ENCODE data around the gene CYB5RL. TPM values are rescaled to one million over a fixed set of nuclear protein-coding genes. Genes with fewer than 3 reads are reported as not detected.
"Not testable (repeated sequence)": the region's sequence is repeated elsewhere in the genome, so short reads cannot be mapped to it uniquely, and the experiment has no call there.

CYB5RL gene
- total RNA-seq, 1 experiment from 2014 or later, result 5.5 TPM

DNA sequence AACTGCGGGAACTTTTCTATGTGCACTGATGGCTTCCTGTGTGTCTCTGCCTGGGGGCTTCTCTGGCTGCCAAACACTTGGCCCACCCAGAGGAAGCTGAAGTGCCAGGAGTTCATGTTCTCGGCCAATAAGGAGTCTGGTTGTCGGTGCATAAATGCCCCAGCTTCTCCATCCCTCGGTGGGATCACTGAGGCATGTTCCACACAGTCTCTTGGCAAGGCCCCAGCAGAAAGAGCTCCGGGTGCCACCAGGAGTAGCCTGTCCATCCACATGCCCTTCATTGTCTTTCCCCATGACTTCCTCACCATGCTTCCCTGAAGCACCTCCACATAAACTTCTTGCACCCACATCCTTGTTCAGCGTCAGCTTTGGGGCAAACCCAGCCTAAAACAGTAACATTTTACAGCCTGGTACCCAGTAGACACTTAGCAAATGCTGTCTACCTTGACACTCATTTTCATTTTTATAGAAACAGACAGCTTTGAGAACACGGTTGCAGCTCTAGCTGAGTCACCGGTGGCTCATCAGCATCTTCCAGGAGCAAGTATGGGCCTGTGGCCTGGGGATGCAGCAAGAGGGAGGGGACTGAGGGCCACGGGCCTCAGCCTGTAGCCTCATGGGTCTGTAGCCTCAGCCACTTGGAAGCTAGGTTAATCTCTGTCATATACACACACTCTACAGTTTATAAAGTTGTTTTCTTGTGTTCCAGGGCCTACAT is 32.2 kb downstream of the CYB5RL start:
- DNase-seq (ENCODE audit: low spot score), result no peak
- in situ Hi-C loops (cut with HindIII; ENCODE audit: low sequenced_read_pairs), result no loop called here

DNA sequence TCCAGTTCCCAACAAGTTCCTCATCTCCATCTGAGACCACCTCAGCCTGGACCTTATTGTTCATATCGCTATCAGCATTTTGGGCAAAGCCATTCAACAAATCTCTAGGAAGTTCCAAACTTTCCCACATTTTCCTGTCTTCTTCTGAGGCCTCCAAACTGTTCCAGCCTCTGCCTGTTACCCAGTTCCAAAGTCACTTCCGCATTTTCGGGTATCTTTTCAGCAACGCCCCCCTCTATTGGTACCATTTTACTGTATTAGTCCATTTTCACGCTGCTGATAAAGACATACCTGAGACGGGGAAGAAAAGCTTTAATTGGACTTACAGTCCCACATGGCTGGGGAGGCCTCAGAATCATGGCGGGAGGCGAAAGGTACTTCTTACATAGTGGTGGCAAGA is 33.5 kb downstream of the CYB5RL start:
- in situ Hi-C loops (cut with HindIII; ENCODE audit: low sequenced_read_pairs); DNase-seq (ENCODE audit: low spot score): not testable (repeated sequence)

DNA sequence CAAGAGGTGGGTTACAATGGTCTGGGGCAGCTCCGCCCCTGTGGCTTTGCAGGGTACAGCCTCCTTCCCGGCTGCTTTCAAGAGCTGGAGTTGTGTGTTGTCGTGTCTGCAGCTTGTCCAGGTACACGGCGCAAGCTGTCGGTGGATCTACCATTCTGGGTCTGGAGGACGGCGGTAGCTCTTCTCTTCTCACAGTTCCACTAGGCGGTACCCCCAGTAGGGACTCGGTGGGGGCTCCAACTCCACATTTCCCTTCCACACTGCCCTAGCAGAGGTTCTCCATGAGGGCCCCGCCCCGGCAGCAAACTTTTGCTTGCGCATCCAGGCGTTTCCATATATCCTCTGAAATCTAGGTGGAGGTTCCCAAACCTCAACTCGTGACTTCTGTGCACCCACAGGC is 34.7 kb downstream of the CYB5RL start:
- in situ Hi-C loops (cut with HindIII; ENCODE audit: low sequenced_read_pairs), result no loop called here
- no peak for DNase-seq (ENCODE audit: low spot score)

DNA sequence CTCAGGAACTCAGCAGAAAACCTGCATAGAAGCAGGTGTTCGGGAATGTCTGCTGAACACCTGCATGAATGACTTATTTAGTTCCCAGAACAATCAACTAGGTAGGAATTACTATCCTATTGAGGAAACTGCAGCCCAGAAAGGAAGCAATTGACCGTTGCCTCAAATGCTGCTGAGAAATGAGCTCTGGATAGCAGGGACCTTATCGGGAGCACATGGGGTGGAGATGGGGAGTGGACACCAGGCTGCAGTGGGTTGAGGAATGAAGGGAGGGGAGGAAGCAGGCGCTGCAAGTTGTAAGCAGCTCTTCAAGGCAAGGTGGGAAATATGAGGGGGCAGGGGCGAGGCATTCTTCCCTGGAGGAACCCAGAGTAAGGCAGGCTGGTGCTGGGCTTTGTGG is 36.3 kb downstream of the CYB5RL start:
- in situ Hi-C loops (cut with HindIII; ENCODE audit: low sequenced_read_pairs), result no loop called here
- no peak for DNase-seq (ENCODE audit: low spot score)

DNA sequence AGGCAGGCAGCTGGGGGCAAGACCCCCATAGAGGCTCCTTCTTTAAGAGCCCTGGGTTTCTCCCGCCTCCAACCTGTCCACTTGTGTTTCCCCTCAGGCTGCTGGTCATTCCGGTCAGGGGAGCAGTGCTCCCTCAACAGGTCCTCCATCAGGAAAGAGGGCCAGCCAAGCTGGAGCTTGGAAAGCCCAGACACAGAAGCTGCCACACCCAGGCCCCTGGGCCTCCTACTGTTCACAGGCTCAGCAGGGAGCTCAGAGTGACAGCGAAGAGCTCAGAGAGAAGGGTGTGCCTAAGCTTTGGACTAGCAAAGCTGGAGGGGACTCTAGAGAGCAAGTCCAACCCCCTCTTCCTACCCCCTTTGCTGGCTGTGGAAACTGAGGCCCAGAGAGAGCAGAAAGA is 36.8 kb downstream of the CYB5RL start:
- DNase-seq (ENCODE audit: low spot score), result no peak
- in situ Hi-C loops (cut with HindIII; ENCODE audit: low sequenced_read_pairs), result no loop called here

DNA sequence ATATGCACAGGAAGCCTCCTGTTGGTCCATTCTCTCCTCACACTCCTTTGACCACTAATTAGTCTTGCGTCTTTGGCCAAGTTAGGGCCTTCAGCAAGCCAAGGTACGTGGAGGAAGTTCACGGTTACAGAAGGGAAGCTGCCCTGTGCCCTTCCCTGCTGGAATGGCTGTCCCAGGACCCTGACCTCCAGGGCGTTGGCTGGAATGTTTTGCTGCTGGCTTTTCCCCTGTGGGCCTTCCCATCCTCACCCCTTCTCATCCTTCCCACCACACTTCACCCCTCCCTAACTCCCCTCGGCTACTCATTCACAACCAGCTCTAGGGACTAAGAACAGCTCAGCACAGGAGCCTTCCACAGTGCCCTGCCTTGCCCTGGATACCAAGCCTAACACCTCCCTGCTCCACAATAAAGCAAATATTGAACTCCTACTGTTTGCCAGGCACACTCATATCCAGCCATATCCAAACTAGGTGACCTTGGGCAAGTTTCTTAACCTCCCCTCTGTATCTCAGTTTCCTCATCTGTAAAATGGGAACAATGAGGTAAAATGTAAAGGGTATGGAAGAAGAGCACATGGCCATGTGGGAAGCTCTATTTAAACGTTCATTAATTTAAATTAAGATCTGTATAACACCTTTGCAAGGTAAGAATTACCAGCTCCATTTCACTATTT is 38.2 kb downstream of the CYB5RL start:
- in situ Hi-C loops (cut with HindIII; ENCODE audit: low sequenced_read_pairs), result no loop called here
- DNase-seq (ENCODE audit: low spot score), result no peak

DNA sequence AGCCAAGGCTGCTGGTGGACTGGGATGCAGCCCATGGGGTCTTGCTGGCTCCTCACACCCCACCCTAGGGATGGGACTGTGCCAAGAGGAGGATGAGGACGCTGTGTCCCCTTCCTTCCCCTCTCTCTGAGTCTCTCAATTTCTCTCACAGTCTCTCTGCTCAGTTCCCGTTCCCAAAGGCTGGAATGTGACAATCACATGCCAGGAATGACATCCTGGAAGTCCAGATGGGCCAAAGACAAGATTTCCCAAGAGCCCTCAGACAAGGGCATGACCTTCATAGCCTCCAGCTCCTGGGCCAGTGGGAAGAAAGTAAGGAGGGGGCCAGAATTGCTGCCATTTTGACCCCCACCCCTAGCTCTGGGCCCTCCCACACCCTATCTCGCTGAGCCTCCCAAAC is 39.5 kb downstream of the CYB5RL start:
- no peak for DNase-seq (ENCODE audit: low spot score)
- in situ Hi-C loops (cut with HindIII; ENCODE audit: low sequenced_read_pairs), result no loop called here

DNA sequence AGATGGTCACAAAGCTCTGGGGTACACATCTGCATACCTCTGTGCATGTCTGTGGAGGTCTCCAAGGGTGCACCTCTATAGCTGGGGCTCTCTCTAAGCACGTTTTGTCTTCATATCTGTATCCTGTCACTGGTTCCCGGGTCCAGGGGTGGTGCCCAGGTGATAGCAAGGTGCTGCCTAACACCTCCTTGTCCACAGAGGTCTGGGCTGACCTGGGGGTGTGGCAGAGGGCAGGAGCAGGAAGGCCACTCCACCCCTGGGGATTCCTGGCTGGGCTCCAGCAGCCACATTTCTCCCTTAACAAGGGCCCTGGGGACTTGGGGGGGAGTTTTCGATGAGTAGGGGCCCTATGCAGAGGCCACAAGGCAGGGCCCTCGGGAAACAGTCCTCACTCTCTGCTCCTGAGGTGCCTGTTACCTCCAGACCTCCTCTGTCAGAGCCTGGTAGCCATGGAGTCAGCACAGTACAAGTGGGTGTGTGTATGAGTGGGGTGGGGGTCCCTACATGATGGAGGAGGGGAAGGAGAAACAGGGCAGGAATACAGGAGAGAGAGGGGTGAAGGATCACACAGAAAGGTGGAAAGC is 40.0 kb downstream of the CYB5RL start:
- in situ Hi-C loops (cut with HindIII; ENCODE audit: low sequenced_read_pairs), result no loop called here
- DNase-seq (ENCODE audit: low spot score), result no peak

DNA sequence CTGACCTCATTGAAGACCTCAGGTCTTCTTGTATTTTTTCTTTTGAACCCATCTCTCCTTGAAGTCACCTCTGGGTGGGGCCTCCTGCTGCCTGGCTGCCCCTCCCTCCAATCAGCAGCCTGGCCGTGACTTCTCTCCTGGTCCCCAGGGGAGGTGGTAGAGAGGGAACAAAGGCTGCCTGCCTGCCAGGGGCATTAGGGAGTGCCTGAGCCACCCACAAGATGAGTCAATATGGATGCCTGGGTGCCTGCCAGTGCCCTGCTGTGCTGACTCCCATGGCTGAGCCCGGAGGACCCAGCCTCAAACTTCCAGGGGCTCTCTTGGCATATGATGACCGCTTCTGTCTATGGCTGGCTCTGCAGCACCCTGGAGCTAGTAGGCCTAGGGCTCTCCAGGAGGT is 41.8 kb downstream of the CYB5RL start:
- in situ Hi-C loops (cut with HindIII; ENCODE audit: low sequenced_read_pairs), result no loop called here
- no peak for DNase-seq (ENCODE audit: low spot score)

DNA sequence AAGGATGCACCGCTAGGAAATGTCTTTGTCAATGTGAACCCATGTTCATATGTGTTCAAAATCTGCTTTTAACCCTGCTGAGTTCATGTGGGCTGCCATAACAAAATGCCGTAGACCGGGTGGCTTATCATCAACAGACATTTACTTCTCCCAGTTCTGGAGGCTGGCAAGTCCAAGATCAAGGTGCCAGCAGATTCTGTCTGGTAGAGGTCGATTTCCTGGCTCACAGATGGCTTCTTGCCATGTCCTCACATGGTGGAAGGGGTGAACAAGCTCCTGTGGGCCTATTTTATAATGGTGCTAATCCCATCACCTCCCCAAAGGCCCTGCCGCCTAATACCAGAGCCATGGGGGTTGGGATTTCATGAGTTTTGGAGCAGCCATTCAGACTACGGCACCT is 42.4 kb downstream of the CYB5RL start:
- DNase-seq (ENCODE audit: low spot score), result no peak

DNA sequence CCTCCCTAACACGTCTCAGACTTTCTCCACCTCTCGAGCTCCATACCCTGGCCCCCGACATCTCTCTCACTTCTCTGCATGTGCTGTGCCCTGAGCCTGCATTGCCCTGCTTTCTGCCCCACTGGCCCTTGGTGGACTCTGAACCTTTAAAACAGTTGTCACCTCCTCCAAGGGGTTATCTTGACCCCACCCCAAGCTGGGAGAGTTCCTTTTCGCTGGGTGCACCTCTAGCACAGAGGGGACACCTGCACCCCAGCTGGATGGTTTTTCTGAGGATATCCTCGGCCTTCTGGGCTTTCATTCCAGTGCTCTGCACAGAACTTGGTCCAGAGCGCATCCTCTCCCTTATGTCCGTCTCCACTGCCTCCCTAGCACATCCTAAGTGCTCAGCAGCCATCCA is 42.8 kb downstream of the CYB5RL start:
- in situ Hi-C loops (cut with HindIII; ENCODE audit: low sequenced_read_pairs), result no loop called here
- DNase-seq (ENCODE audit: low spot score), result no peak

More for the DNA sequence above, 42.4 kb downstream of the CYB5RL start:
- in situ Hi-C loops (cut with HindIII; ENCODE audit: low sequenced_read_pairs), result no loop called here

DNA sequence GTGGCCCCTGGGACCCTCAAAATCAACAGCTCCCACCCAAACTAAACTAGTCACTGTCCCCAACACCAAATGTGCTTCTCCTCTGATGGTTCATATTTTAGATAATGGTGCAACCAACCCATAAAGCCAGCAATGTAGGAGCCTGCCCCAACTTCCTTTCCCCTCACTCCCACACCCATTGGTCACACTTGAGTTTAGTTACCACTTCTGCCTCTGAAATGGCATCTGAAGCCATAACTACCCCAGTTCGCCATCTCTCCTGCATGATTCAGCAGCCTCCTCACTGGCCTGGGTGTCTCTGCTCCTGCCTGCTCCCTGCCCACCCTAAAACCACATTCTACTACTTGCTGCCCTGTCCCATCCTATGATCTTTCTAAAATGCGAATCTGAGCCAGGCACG is 43.6 kb downstream of the CYB5RL start:
- in situ Hi-C loops (cut with HindIII; ENCODE audit: low sequenced_read_pairs), result no loop called here

DNA sequence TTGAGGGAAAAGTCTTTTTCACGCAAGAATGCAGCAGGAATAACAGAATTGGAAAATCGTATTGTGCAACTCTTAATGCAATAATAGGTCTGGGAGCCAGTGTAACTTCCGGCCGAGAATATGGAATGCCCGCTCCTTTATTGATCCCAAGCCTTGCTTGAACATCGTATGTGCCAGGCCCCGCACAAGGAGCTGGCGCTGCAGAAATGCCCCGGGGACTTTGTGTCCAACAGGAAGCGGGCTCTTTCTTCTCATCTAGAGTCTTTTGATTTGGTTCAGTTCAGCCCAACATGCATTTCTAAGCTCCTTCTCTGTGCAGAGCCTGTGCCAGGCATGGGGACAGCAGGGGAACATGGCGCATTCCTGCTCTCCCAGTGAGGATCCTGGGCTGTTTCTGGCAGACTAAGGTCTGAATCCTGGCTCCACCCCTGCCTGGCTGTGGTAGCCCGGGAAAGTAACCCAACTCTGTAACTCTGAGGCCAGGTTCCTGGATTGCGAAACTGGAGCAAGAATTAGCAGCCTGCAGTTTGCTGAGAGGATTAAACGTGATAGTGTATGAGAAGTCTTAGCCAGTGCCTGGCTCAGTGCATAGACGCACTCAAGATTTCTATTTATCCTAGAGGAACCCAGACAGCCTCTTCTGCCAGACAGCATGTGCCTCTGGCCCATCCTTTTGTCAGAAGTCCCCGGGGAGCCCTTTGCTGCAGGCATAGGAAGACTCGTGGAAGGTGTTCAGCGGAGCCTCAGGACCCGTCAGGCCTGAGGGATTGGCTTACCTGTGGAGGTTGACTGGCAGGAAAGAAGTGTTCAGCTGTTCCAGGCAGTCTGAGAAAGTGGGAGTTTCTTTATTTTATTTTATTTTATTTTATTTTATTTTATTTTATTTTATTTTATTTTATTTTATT is 46.0 kb downstream of the CYB5RL start:
- no peak for DNase-seq (ENCODE audit: low spot score)
- in situ Hi-C loops (cut with HindIII; ENCODE audit: low sequenced_read_pairs), result no loop called here

More for the DNA sequence above, 43.6 kb downstream of the CYB5RL start:
- no peak for DNase-seq (ENCODE audit: low spot score)

DNA sequence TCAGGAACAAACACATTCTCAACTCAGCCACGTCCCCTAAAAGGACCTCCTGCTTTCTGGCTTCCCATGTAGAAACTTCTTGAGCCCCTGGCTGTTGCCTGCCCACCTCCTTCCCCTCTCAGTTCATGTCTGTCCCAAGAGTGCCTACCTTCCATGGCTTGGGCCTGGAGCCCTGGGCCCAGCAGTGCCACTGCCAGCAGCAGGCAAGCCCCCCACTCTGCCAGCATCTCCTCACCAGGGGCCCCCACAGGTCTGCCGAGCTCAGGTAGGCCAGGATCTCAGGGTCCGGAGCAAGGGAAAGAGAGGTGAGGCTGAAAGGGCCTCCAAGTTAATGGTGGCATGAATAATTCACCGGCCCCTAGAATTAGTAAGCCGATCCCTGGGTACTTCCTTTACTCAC is 47.1 kb downstream of the CYB5RL start, which contains the start of gene CDCP2:
TSS of gene CDCP2 (minus strand) at position 305 of the 400 bp plus-strand sequence. CDS start at position 227, 78 bp downstream.
- DNase-seq (ENCODE audit: low spot score), result no peak
- in situ Hi-C loops (cut with HindIII; ENCODE audit: low sequenced_read_pairs), result no loop called here

DNA sequence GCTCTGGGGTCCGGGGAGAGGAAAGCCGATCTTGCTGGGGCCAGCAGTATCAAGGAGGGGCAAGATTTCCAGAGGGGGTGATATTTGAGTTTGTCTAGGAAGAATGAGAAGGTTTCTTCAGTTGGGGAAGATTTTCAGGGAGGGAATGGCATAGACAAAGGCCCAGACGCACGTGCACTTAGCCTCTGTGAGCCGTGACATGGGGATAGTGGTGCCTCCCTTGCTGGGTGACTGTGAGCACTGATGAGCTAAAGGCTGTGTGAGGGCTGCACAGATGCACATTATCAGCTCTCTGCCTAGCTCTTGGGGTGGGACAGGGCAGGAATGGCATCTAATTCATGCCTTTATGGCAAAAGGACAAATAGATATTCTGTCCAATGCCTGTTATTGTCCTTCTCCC is 48.8 kb downstream of the CYB5RL start:
- no peak for DNase-seq (ENCODE audit: low spot score)
- in situ Hi-C loops (cut with HindIII; ENCODE audit: low sequenced_read_pairs), result no loop called here

Other genes starting within 250 kb of the CYB5RL start
- gene LDLRAD1, start 181.8 kb downstream of the CYB5RL start, total RNA-seq (2014; rRNA removed; shearing (Covaris generic)), result not detected in 2 replicates
- gene TMEM59, start 146.8 kb downstream of the CYB5RL start, total RNA-seq (2014; rRNA removed; shearing (Covaris generic)), result 125 and 126 TPM in 2 replicates
- gene TCEANC2, start 146.4 kb downstream of the CYB5RL start, total RNA-seq (2014; rRNA removed; shearing (Covaris generic)), result 3.0 and 5.7 TPM in 2 replicates
- not detected in 2 replicates for gene CDCP2, start 47.0 kb downstream of the CYB5RL start, total RNA-seq (2014; rRNA removed; shearing (Covaris generic))
- gene MRPL37, start 137 bp upstream of the CYB5RL start, total RNA-seq (2014; rRNA removed; shearing (Covaris generic)), result 190 and 218 TPM in 2 replicates
- gene SSBP3, start 206.4 kb upstream of the CYB5RL start, total RNA-seq (2014; rRNA removed; shearing (Covaris generic)), result 64.0 and 71.2 TPM in 2 replicates